ENCODE measurements around the gene AKR1C2.

GRCh38 chr10:5035356-5035755, 31.7 kb upstream of the AKR1C2 start:
- no peak for TF ChIP-seq EZH2 (IDR thresholded peaks at IDR 0.05; ENCODE audit: insufficient read depth, poor library complexity, severe bottlenecking)
- TF ChIP-seq EZH2phosphoT487 (IDR thresholded peaks at IDR 0.05; ENCODE audit: insufficient read depth, low read depth): no peak
